K562 (cell line): ENCODE data around the gene BCL2L13. TPM values are rescaled to one million over a fixed set of nuclear protein-coding genes. Genes with fewer than 3 reads are reported as not detected.

Source experiments
- ATAC-seq: fragments of 200-7000 bp; cut with Tn5 transposase; 3 replicates; pipeline ENCODE4 v1.9.1; 2020; ENCODE audit warnings: moderate library complexity
- BruUV-seq: library from RNA; stranded (reverse); fragments of 400-500 nt; replicated peaks from 2 replicates; lab custom pipeline; 2021; lab: Mats Ljungman, UMichigan
- CTCF ChIA-PET: fragments of 300-600 bp; formaldehyde crosslinking; extraction: SDS; loops from one replicate; lab custom pipeline; 2021; ENCODE audit warnings: low intra/inter-chr PET ratio; lab: Yijun Ruan, JAX
- POLR2A ChIA-PET: fragments of 300-600, 350-650 bp; sonication (Branson Sonifier 250); formaldehyde crosslinking; extraction: SDS; loops from one replicate; lab custom pipeline; 2021; ENCODE audit warnings: antibody characterized with exemption, inconsistent platforms; lab: Yijun Ruan, JAX
- DNase-seq, 4 experiments: peaks; one replicate each; pipeline versions ENCODE4 v3.0.0 to v3.0.0-alpha.2; 2011 to 2018; ENCODE audit warnings: low spot score in 3 of 4, mixed read lengths in 3 of 4; ENCODE audit errors: extremely low read depth in 1 of 4
- FAIRE-seq: peaks from 2 replicates; lab custom pipeline; 2011; peaks lifted over from hg19 to GRCh38; lab: Jason Lieb, UNC
- H2AFZ ChIP-seq: 2 replicates; pipeline ENCODE4 v1.6.0; 2011; ENCODE audit warnings: low read depth, low read length, control low read depth, inconsistent platforms
- H3K27ac ChIP-seq: fragments of 200-600 bp; 3 replicates; pipeline ENCODE4 v1.8.0; 2011; ENCODE audit warnings: low read depth, mild to moderate bottlenecking, control low read depth, inconsistent platforms, low read length, moderate library complexity, mixed read lengths; ENCODE audit errors: extremely low read depth
- H3K27me3 ChIP-seq, 2 experiments: fragments of 300-600 bp in 1 of 2; 2 replicates in 1 of 2; 3 replicates in 1 of 2; pipeline versions ENCODE4 v1.6.0 to v1.8.0; 2011; ENCODE audit warnings: inconsistent platforms in 2 of 2, low read length in 2 of 2, mild to moderate bottlenecking in 1 of 2, mixed read lengths in 1 of 2, moderate library complexity in 1 of 2; ENCODE audit not compliant: control insufficient read depth in 2 of 2, insufficient read depth in 2 of 2
- H3K36me3 ChIP-seq: fragments of 300-600 bp; 3 replicates; pipeline ENCODE4 v1.8.0; 2011; ENCODE audit warnings: mild to moderate bottlenecking, low read length, inconsistent platforms; ENCODE audit not compliant: control insufficient read depth, insufficient read depth
- H3K4me1 ChIP-seq, 2 experiments: fragments of 200-600 bp in 1 of 2; replicated peaks in 1 of 2; 2 replicates in 1 of 2; 3 replicates in 1 of 2; pipeline versions ENCODE4 v1.5.1 to v1.8.0; 2011; ENCODE audit warnings: inconsistent platforms in 2 of 2, low read length in 2 of 2, mild to moderate bottlenecking in 1 of 2, mixed read lengths in 1 of 2, moderate library complexity in 1 of 2; ENCODE audit not compliant: control insufficient read depth in 2 of 2, insufficient read depth in 2 of 2
- H3K4me2 ChIP-seq: 2 replicates; pipeline ENCODE4 v1.6.1; 2011; ENCODE audit warnings: low read length, control low read depth, inconsistent platforms, mixed read lengths; ENCODE audit not compliant: insufficient read depth
- H3K4me3 ChIP-seq: fragments of 200-600 bp; sonication (generic), shearing (Covaris generic); 2 replicates; pipeline ENCODE4 v1.5.1; 2016; ENCODE audit warnings: control low read depth, inconsistent platforms
- H3K79me2 ChIP-seq: fragments of 200-600 bp; 3 replicates; pipeline ENCODE4 v1.8.0; 2011; ENCODE audit warnings: low read length, inconsistent platforms; ENCODE audit not compliant: control insufficient read depth, insufficient read depth
- H3K9ac ChIP-seq, 2 experiments: 2 replicates each; pipeline versions ENCODE4 v1.6.0 to v1.6.1; 2011; ENCODE audit warnings: low read depth in 2 of 2, low read length in 2 of 2, control low read depth in 1 of 2, inconsistent platforms in 1 of 2, mild to moderate bottlenecking in 1 of 2, mixed read lengths in 1 of 2; ENCODE audit not compliant: insufficient read depth in 1 of 2
- H3K9me1 ChIP-seq: one replicate; pipeline ENCODE4 v1.6.0; 2011; ENCODE audit warnings: inconsistent platforms, mild to moderate bottlenecking, low read length, moderate library complexity; ENCODE audit not compliant: control insufficient read depth, insufficient read depth
- H3K9me3 ChIP-seq: replicated peaks from 2 replicates; pipeline ENCODE4 v1.5.1; 2011; ENCODE audit warnings: low read depth, low read length, inconsistent platforms; ENCODE audit not compliant: control insufficient read depth, insufficient read depth
- H4K20me1 ChIP-seq: replicated peaks from 2 replicates; pipeline ENCODE4 v1.6.1; 2011; ENCODE audit warnings: low read length, inconsistent platforms, mixed read lengths; ENCODE audit not compliant: control insufficient read depth, insufficient read depth
- AFF1 ChIP-seq, 2 experiments: fragments of 450-650 bp; IDR thresholded peaks; 2 replicates each; pipeline ENCODE4 v1.6.1; 2018; ENCODE audit warnings: mild to moderate bottlenecking in 2 of 2, low read depth in 1 of 2; ENCODE audit not compliant: partially characterized antibody in 2 of 2
- EGR1 ChIP-seq: fragments of 450-650 bp; conservative IDR thresholded peaks from 2 replicates; pipeline ENCODE4 v1.6.1; 2017; ENCODE audit warnings: mild to moderate bottlenecking
- EP300 ChIP-seq: IDR thresholded peaks from 2 replicates; pipeline ENCODE4 v1.6.1; 2012; ENCODE audit warnings: low read length, improper control_type of control experiment
- FOSL1 ChIP-seq: fragments of 200-800 bp; sonication (Bioruptor generic); conservative IDR thresholded peaks from 2 replicates; pipeline ENCODE4 v1.6.1; 2016; ENCODE audit warnings: missing genetic modification characterization, missing compliant biosample characterization
- NBN ChIP-seq: fragments of 450-650 bp; IDR thresholded peaks from 2 replicates; pipeline ENCODE4 v1.6.1; 2016; ENCODE audit warnings: low read depth, mild to moderate bottlenecking
- RFX7 ChIP-seq: fragments of 250-450 bp; sonication (Bioruptor Pico); IDR thresholded peaks from 2 replicates; pipeline ENCODE4 v1.5.1; 2021; ENCODE audit warnings: mild to moderate bottlenecking
- TCF15 ChIP-seq: fragments of 250-450 bp; sonication (Bioruptor Pico); IDR thresholded peaks from 2 replicates; pipeline ENCODE4 v1.8.0; 2022; ENCODE audit warnings: moderate library complexity, mild to moderate bottlenecking, inconsistent platforms
- ZEB2 ChIP-seq: fragments of 450-650 bp; IDR thresholded peaks from 2 replicates; pipeline ENCODE4 v1.6.1; 2016
- ZNF24 ChIP-seq: fragments of 450-650 bp; IDR thresholded peaks from 2 replicates; pipeline ENCODE4 v1.6.1; 2016
- WGBS: fragments of 100-300 bp; shearing (Covaris generic); methylation state at CpG from one replicate; pipeline ENCODE4 v1.1.6; 2016; ENCODE audit warnings: low coverage, mixed read lengths; ENCODE audit not compliant: insufficient coverage; ENCODE audit errors: missing lambda C conversion rate; 5-methylcytosine and 5-hydroxymethylcytosine counted together
- in situ Hi-C: fragments of 300-500 bp; cut with MboI; formaldehyde crosslinking; loops from 4 replicates; pipeline ENCODE4 v1.15.0; 2018; ENCODE audit warnings: inconsistent platforms, mixed read lengths
- intact Hi-C: fragments of 100-400 bp; cut with micrococcal nuclease; formaldehyde crosslinking; loops from 2 replicates; pipeline ENCODE4 v1.14.2; 2022
- polyA plus RNA-seq, 8 experiments: library from polyadenylated mRNA; depleted of rRNA in 4 of 8; stranded (reverse) in 5 of 8; unstranded in 3 of 8; fragments of >200 nt; fragmentation: Nextera tagmentation in 2 of 8; fragmentation: Illumina TruSeq in 1 of 8; extraction: Ambion mirVana in 2 of 8; extraction: Trizol in 1 of 8; gene quantifications; 2 replicates each; pipeline versions ENCODE4 v1.2.1 to v1.2.3, GENCODE V29; 2011 to 2014; ENCODE audit warnings: inconsistent platforms in 1 of 8, missing spikeins in 1 of 8
- total RNA-seq, 7 experiments: library from RNA; depleted of rRNA in 6 of 7; stranded (reverse); fragments of >200 nt in 6 of 7; fragmentation: Illumina TruSeq in 2 of 7; extraction: Trizol in 2 of 7; gene quantifications; 2 replicates each; pipeline versions ENCODE4 v1.2.1 to v1.2.3, GENCODE V29; 2011 to 2021; ENCODE audit warnings: low replicate concordance in 1 of 7

The BCL2L13 gene
- total and polyA plus RNA-seq, 9 of the 15 experiments (the other 6 are each of a cell fraction or from before 2014, with no cell fraction given) = 41.5 to 63.4 (median 56.5) TPM

GRCh38 chr22:17692841-17693240 is 54.3 kb downstream of the BCL2L13 start (continued):
- TF ChIP-seq AFF1 (IDR thresholded peaks at IDR 0.05; ENCODE audit: low read depth in 1 of 2, partially characterized antibody in 2 of 2) (no peak), ZNF24 (no peak), FOSL1 (no peak), NBN (no peak), RFX7 (CRISPR knock-in tag) (no peak), EGR1 (no peak)
- TF ChIP-seq, all 486 proteins: peak for 0

GRCh38 chr22:17694193-17694592 is 55.6 kb downstream of the BCL2L13 start:
- CTCF ChIA-PET = no interaction called here
- ATAC-seq (no peak), DNase-seq (no peak), FAIRE-seq (no peak)
- POLR2A ChIA-PET = no interaction called here
- intact Hi-C loops (no loop called here), in situ Hi-C loops (no loop called here)
- no peak for TF ChIP-seq TCF15 (CRISPR knock-in tag)
- no peak for TF ChIP-seq EP300
- TF ChIP-seq ZEB2 = no peak
- no peak overlapping the region for H3K27ac ChIP-seq
- H3K4me3 ChIP-seq = no peak overlapping the region
- 0 out of 3 replicates have a peak, but pooled peaks cover 2% of the 10 kb centered on the region for H3K79me2 ChIP-seq
- no peak overlapping the region for H3K9ac ChIP-seq
- no peak overlapping the region for H2AFZ ChIP-seq
- H3K4me1 ChIP-seq = no peaks in the 10 kb centered on the region
- H3K27me3 ChIP-seq = no peaks in the 10 kb centered on the region
- H3K9me1 ChIP-seq = no peaks in the 10 kb centered on the region
- no TSS peak for BruUV-seq
- no peaks in the 10 kb centered on the region for H3K9me3 ChIP-seq
- peaks cover 46% of the 10 kb centered on the region for H3K36me3 ChIP-seq
- WGBS = 71% methylated on average over 2 of the region's 2 CpGs
- H3K4me2 ChIP-seq = no peak overlapping the region
- no peaks in the 10 kb centered on the region for H4K20me1 ChIP-seq
